Measurements from ENCODE around the gene MCU.

MCU gene

GRCh38 chr10:72886621-72887020 lies 194.7 kb downstream of the MCU start:
- no peak for TF ChIP-seq CTCF (IDR thresholded peaks at IDR 0.05; ENCODE audit: extremely low read depth, missing control alignments)

GRCh38 chr10:72887043-72887442 lies 195.1 kb downstream of the MCU start:
- DNase-seq (ENCODE audit: low spot score), result no peak
- no peak for TF ChIP-seq CTCF (IDR thresholded peaks at IDR 0.05; ENCODE audit: extremely low read depth, missing control alignments)

More at GRCh38 chr10:72886621-72887020, 194.7 kb downstream of the MCU start:
- DNase-seq (ENCODE audit: low spot score), result no peak

GRCh38 chr10:72888151-72888638 lies 196.3 kb downstream of the MCU start:
- TF ChIP-seq CTCF (IDR thresholded peaks at IDR 0.05; ENCODE audit: extremely low read depth, missing control alignments), result no peak

GRCh38 chr10:72889391-72889831 lies 197.5 kb downstream of the MCU start:
- TF ChIP-seq CTCF (IDR thresholded peaks at IDR 0.05; ENCODE audit: extremely low read depth, missing control alignments), result no peak
- no peak for DNase-seq (ENCODE audit: low spot score)

More at GRCh38 chr10:72888151-72888638, 196.3 kb downstream of the MCU start:
- DNase-seq (ENCODE audit: low spot score), result no peak

GRCh38 chr10:72890086-72890485 lies 198.1 kb downstream of the MCU start:
- DNase-seq (ENCODE audit: low spot score), result no peak
- TF ChIP-seq CTCF (IDR thresholded peaks at IDR 0.05; ENCODE audit: extremely low read depth, missing control alignments), result no peak

- no peak for DNase-seq (ENCODE audit: low spot score)
- TF ChIP-seq CTCF (IDR thresholded peaks at IDR 0.05; ENCODE audit: extremely low read depth, missing control alignments), result no peak
These were observed 201.3 kb downstream of the MCU start, which contains the start of gene OIT3 for GRCh38 chr10:72893136-72893798. Gene OIT3 (plus strand): TSS chr10:72893739. CDS start chr10:72893799, 60 bp downstream.

- no peak for TF ChIP-seq CTCF (IDR thresholded peaks at IDR 0.05; ENCODE audit: extremely low read depth, missing control alignments)
These were observed 203.4 kb downstream of the MCU start for GRCh38 chr10:72895236-72895850.

More at GRCh38 chr10:72895236-72895850, 203.4 kb downstream of the MCU start:
- DNase-seq (ENCODE audit: low spot score), result no peak
